AG04450 (cell line): ENCODE results near the gene ZNF337. TPM values are rescaled to one million over a fixed set of nuclear protein-coding genes. Genes with fewer than 3 reads are reported as not detected.

Source experiments
- CTCF ChIA-PET: fragments of 300-600, 350-600 bp; formaldehyde crosslinking; extraction: SDS; loops from one replicate; lab custom pipeline; 2022; ENCODE audit warnings: antibody characterized with exemption, inconsistent platforms; lab: Charles Lee
- POLR2A ChIA-PET: fragments of 350-600 bp; formaldehyde crosslinking; extraction: SDS; loops from one replicate; lab custom pipeline; 2021; ENCODE audit warnings: antibody characterized with exemption, inconsistent platforms; lab: Yijun Ruan, JAX
- DNase-seq: peaks from one replicate; pipeline ENCODE4 v3.0.0-alpha.2; 2011; ENCODE audit warnings: low read depth, low spot score
- H3K27ac ChIP-seq: one replicate; pipeline ENCODE4 v1.5.1; 2012; ENCODE audit warnings: low read depth, low read length, control low read depth
- H3K27me3 ChIP-seq: one replicate; pipeline ENCODE4 v1.6.0; 2012; ENCODE audit warnings: low read length; ENCODE audit not compliant: control insufficient read depth, insufficient read depth
- H3K4me3 ChIP-seq: 2 replicates; pipeline ENCODE4 v1.5.1; 2011; ENCODE audit warnings: mild to moderate bottlenecking, low read depth, low read length, control low read depth
- H3K9me3 ChIP-seq: 2 replicates; pipeline ENCODE4 v1.5.1; 2012; ENCODE audit warnings: low read length; ENCODE audit not compliant: control insufficient read depth, insufficient read depth
- polyA minus RNA-seq: library from RNA; depleted of rRNA, polyadenylated mRNA; stranded (reverse); fragments of >200 nt; gene quantifications from 2 replicates; pipeline ENCODE4 v1.2.3, GENCODE V29; 2011; rRNA and poly(A)+ RNA removed
- polyA plus RNA-seq: library from polyadenylated mRNA; depleted of rRNA; stranded (reverse); fragments of >200 nt; gene quantifications from 2 replicates; pipeline ENCODE4 v1.2.3, GENCODE V29; 2011; rRNA removed
- TF ChIP-seq, protein P1 (sequence below): IDR thresholded peaks from 2 replicates; pipeline ENCODE4 v1.5.1; 2011; ENCODE audit warnings: low read depth, low read length, control low read depth, inconsistent platforms

The ZNF337 gene
- polyA plus RNA-seq (11.3 and 12.9 TPM in 2 replicates), polyA minus RNA-seq (14.6 and 17.0 TPM in 2 replicates)

DNA sequence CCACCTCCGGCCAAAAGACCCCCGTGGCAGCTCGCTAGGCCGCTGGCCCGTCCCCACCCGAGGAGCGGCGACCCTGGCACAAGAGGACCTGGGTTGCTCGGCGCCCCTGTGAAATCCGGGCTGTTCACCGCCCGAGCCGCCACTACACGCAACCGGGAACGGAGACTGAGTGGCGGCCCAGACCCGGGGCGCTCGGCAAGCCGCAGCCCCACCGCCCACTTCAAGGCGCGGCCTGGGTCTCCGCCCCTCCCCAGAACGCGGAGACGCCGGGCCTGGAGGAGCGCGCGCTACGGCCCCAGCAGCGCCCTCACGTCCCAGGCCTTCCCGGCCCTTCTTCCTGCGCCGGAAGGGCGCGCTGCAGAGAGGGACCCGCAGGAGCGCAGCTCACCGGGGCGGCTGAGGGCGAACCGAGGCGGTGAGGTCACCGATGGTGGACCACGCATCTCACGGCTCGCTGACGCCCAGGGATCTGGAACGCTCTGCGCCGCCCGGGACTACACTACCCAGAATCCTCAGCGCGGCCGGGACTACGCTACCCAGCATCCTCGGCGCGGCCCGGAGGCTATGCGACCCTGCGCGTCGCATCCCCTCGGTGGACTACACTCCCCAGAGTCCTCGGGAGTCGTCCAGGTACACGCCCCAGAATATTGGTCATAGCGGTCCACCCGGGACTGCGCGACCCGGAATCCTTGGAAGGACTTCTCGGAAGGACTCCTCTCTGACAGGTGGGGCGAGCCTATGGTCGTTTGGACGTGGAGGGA is at the start of gene ZNF337:
Gene ZNF337, minus strand, starts transcription at position 483 of the 761 bp plus-strand sequence. CDS start 10,436 bp downstream, outside the sequence.
- POLR2A ChIA-PET = no interaction called here
- Histone ChIP-seq H3K27me3 (no peaks in the 10 kb centered on the region), H3K9me3 (no peaks in the 10 kb centered on the region; the same call in 1 of the 2 replicates), H3K27ac (peak within 1 kb of the TSS; percentile 75), H3K4me3 (peak within 1 kb of the TSS; percentile 96)
- DNase-seq = peak; percentile 69
- CTCF ChIA-PET = no interaction called here
- TF ChIP-seq, protein P1, sequence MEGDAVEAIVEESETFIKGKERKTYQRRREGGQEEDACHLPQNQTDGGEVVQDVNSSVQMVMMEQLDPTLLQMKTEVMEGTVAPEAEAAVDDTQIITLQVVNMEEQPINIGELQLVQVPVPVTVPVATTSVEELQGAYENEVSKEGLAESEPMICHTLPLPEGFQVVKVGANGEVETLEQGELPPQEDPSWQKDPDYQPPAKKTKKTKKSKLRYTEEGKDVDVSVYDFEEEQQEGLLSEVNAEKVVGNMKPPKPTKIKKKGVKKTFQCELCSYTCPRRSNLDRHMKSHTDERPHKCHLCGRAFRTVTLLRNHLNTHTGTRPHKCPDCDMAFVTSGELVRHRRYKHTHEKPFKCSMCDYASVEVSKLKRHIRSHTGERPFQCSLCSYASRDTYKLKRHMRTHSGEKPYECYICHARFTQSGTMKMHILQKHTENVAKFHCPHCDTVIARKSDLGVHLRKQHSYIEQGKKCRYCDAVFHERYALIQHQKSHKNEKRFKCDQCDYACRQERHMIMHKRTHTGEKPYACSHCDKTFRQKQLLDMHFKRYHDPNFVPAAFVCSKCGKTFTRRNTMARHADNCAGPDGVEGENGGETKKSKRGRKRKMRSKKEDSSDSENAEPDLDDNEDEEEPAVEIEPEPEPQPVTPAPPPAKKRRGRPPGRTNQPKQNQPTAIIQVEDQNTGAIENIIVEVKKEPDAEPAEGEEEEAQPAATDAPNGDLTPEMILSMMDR = 0 out of 2 replicates have a peak, but pooled peaks have one; percentile 23

DNA sequence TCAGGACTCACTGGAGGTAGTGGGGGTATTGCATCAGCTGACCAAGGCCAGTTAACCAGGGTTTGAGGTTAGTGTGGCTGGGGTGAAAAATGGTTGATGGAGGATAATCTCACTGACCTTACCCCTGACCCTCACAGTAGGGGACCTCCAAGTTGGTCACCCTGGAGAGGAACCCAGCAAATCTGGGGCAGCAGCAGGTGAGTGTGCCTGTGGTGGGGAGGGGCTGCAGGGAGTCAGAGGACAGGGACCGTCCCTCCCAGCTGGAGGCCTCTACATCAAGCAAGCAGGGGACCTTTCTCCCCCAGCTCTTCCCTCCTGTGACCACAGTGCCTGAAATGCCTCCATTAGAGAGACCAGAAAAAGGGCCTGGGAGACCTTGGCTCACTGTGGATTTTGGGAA is 49.1 kb upstream of the ZNF337 start:
- TF ChIP-seq, protein P1 = no peak
- no peak overlapping the region for H3K4me3 ChIP-seq
- H3K27me3 ChIP-seq = no peaks in the 10 kb centered on the region
- no peak overlapping the region for H3K27ac ChIP-seq
- DNase-seq = no peak
- no peaks in the 10 kb centered on the region for H3K9me3 ChIP-seq
- CTCF ChIA-PET = no interaction called here
- POLR2A ChIA-PET = no interaction called here

DNA sequence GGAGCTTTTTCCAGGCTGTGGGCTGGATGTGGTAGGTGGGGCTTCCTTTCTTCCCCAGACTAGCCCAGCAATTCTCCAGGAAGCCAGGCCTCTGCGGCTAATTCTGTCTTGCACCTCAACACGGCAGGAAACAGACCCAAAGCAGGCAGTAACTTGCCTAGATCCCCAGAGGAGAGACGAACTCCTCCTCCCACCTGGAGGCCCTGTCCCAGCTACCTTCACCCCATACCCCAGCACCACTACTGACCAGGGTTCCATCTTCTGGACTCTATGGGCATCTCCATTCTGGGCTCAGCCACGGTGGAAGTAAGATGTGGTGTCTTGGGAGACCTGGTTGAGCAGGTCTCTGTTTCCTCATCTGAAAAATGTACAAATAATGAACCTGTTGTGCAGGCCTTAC is 48.4 kb upstream of the ZNF337 start:
- H3K9me3 ChIP-seq = no peaks in the 10 kb centered on the region
- H3K4me3 ChIP-seq = no peak overlapping the region
- CTCF ChIA-PET = no interaction called here
- TF ChIP-seq, protein P1 = no peak
- POLR2A ChIA-PET = no interaction called here
- H3K27ac ChIP-seq = no peak overlapping the region
- no peaks in the 10 kb centered on the region for H3K27me3 ChIP-seq
- no peak for DNase-seq

DNA sequence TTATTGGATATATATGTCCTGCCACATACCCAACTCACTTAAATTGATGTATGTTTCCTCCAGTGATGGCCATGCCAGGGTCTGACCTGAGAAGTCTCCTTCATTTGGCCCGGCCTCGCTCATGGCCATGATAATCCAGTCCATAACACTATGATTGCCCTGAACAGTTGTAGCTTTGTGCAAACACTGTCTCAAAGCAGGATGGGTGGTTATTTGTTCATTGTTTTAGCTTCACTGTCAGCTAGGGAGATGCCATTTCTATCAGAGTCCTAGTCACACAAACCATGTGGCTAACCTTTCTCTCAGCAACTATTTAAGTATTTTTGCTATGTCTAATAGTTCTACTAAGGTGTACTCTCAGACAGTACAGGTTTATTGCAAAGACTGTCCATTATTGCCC is 47.6 kb upstream of the ZNF337 start:
- no peaks in the 10 kb centered on the region for H3K9me3 ChIP-seq
- DNase-seq = no peak
- no peak overlapping the region for H3K4me3 ChIP-seq
- CTCF ChIA-PET = no interaction called here
- TF ChIP-seq, protein P1 = no peak
- no peak overlapping the region for H3K27ac ChIP-seq
- POLR2A ChIA-PET = no interaction called here
- H3K27me3 ChIP-seq = no peaks in the 10 kb centered on the region

DNA sequence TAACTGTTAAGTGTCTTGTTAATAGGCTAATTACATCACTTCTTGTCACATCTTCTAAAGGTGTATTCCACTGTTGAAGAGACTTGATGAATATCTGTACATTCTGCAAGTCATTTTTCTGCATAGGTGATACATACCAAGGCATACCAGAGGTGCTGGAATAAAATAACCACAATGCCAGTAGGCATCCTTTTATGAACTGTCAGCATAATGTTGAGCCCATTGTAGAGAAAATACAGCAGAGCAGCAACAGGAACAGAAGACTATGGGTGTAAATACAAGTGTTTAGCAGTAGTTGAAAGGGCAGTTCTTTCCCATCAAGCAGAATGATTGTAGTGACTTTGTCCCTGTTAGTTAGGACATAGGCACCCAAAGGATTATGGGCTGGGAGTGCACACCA is 44.4 kb upstream of the ZNF337 start:
- POLR2A ChIA-PET = no interaction called here
- TF ChIP-seq, protein P1 = no peak
- CTCF ChIA-PET = no interaction called here
- Histone ChIP-seq H3K4me3 (no peak overlapping the region), H3K9me3 (no peaks in the 10 kb centered on the region), H3K27ac (no peak overlapping the region), H3K27me3 (no peaks in the 10 kb centered on the region)
- DNase-seq = no peak
